Occipital lobe (tissue), 1 donor: ENCODE results near the gene MAP3K8. TPM values are rescaled to one million over a fixed set of nuclear protein-coding genes. Genes with fewer than 3 reads are reported as not detected.

Experiments
- total RNA-seq: library from RNA; depleted of rRNA; stranded (reverse); fragments of >200 nt; gene quantifications from one replicate; pipeline ENCODE4 v1.2.3, GENCODE V29; 2014

MAP3K8 gene
- total RNA-seq, 1 donor from 2014 or later: 8.0 TPM

Other genes with a start within 250 kb of the MAP3K8 start
- gene MTPAP, start 84.9 kb upstream of the MAP3K8 start, total RNA-seq: 51.0 TPM
- not detected for gene LYZL2, start 195.6 kb downstream of the MAP3K8 start, total RNA-seq